ENCODE results near the gene PI16.

- no peak for TF ChIP-seq CTCF (IDR thresholded peaks at IDR 0.05)
- no peak for TF ChIP-seq POLR2A (IDR thresholded peaks at IDR 0.05; ENCODE audit: low read depth)
Measured at GRCh38 chr6:36999061-36999750, 44.7 kb downstream of the PI16 start.
